AG04450 (cell line): ENCODE data around the gene TLL2. TPM values are rescaled to one million over a fixed set of nuclear protein-coding genes. Genes with fewer than 3 reads are reported as not detected.

ENCODE experiments used
- CTCF ChIA-PET: fragments of 300-600, 350-600 bp; formaldehyde crosslinking; extraction: SDS; loops from one replicate; lab custom pipeline; 2022; ENCODE audit warnings: antibody characterized with exemption, inconsistent platforms; lab: Charles Lee
- POLR2A ChIA-PET: fragments of 350-600 bp; formaldehyde crosslinking; extraction: SDS; loops from one replicate; lab custom pipeline; 2021; ENCODE audit warnings: antibody characterized with exemption, inconsistent platforms; lab: Yijun Ruan, JAX
- DNase-seq: peaks from one replicate; pipeline ENCODE4 v3.0.0-alpha.2; 2011; ENCODE audit warnings: low read depth, low spot score
- H3K27ac ChIP-seq: one replicate; pipeline ENCODE4 v1.5.1; 2012; ENCODE audit warnings: low read depth, low read length, control low read depth
- H3K27me3 ChIP-seq: one replicate; pipeline ENCODE4 v1.6.0; 2012; ENCODE audit warnings: low read length; ENCODE audit not compliant: control insufficient read depth, insufficient read depth
- H3K4me3 ChIP-seq: 2 replicates; pipeline ENCODE4 v1.5.1; 2011; ENCODE audit warnings: mild to moderate bottlenecking, low read depth, low read length, control low read depth
- H3K9me3 ChIP-seq: 2 replicates; pipeline ENCODE4 v1.5.1; 2012; ENCODE audit warnings: low read length; ENCODE audit not compliant: control insufficient read depth, insufficient read depth
- polyA plus RNA-seq: library from polyadenylated mRNA; depleted of rRNA; stranded (reverse); fragments of >200 nt; gene quantifications from 2 replicates; pipeline ENCODE4 v1.2.3, GENCODE V29; 2011
- TF ChIP-seq, protein P1 (sequence below): IDR thresholded peaks from 2 replicates; pipeline ENCODE4 v1.5.1; 2011; ENCODE audit warnings: low read depth, low read length, control low read depth, inconsistent platforms

The TLL2 gene
- polyA plus RNA-seq, 1 experiment, result 0.01 TPM

DNA sequence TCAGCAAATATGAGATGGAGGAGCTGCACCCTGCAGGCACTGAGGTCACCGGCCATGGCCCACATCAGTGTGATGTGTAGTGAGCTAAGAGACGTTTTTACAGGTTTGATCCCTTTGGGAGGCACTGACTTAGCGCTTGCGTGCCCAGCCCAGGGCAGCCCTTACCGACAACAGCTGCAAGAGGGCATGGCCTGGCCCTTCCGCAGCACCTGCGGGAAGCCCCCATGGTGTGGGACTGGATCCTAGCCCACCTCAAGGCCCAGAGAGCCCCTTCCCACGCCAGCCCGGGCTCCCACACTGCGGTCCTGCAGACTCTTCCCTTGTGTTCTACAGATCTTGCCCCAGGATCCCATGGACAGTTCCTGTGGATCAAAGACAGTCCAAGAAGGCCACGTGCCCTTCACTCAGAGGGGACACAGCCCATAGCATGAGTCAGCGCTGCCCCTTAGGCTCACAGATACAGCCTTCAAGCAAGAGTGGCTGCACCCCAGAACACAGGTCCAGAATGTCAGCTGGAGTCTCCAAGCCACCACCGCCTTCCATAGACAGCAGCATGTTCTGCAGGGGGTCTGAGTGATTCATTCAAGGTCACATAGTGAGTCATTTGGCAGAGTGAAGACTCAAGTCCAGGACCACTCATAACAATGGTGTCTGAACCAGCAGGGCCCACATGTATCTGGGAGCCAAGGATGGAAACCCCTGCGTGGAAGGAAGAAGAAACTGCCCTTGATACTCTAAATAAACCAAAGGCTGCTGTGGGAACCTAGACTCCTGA lies 25.4 kb downstream of the TLL2 start:
- ChIA-PET POLR2A (no interaction called here), CTCF (no interaction called here)
- TF ChIP-seq, protein P1, sequence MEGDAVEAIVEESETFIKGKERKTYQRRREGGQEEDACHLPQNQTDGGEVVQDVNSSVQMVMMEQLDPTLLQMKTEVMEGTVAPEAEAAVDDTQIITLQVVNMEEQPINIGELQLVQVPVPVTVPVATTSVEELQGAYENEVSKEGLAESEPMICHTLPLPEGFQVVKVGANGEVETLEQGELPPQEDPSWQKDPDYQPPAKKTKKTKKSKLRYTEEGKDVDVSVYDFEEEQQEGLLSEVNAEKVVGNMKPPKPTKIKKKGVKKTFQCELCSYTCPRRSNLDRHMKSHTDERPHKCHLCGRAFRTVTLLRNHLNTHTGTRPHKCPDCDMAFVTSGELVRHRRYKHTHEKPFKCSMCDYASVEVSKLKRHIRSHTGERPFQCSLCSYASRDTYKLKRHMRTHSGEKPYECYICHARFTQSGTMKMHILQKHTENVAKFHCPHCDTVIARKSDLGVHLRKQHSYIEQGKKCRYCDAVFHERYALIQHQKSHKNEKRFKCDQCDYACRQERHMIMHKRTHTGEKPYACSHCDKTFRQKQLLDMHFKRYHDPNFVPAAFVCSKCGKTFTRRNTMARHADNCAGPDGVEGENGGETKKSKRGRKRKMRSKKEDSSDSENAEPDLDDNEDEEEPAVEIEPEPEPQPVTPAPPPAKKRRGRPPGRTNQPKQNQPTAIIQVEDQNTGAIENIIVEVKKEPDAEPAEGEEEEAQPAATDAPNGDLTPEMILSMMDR, result no peak
- Histone ChIP-seq H3K27me3 (peaks cover 2% of the 10 kb centered on the region), H3K27ac (no peak overlapping the region), H3K4me3 (no peak overlapping the region), H3K9me3 (no peaks in the 10 kb centered on the region)
- DNase-seq, result no peak

DNA sequence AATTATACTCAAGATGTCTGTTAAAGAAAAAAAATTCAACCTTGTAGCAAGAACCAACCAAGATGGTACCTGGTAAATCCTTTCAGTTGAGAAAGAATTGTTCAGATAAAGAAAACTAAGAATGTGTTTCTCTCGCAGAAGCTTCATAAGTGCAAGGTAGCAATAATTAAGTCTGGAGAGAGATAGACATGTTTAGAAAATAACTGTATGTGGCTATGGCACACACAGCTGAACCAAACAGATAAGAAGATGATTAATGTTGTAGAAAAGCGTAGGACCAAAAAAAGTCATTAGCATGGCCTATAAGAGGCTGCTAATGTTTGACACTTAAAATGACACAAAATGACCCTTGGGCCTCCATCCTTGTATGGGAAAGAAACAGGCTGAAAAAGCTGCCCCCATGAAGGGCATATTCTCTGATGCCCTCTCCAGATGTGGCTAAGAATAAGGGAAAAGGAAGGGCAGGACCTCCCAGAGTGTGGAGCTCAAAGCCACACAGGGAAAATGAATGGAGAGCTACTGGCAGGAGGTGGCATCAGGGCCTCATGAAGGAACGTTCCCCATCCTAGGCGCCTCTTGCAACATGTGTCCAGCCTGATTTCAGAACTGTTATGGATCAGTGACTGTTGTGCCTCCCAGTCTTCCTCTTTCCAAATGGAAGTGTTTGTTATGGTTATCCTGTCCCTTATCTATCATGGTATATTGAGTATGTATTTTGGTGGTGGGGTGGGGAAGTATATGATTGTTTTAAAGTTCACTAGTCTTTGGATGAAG lies 30.7 kb downstream of the TLL2 start:
- H3K9me3 ChIP-seq, result no peaks in the 10 kb centered on the region
- ChIA-PET POLR2A (no interaction called here), CTCF (no interaction called here)
- H3K27ac ChIP-seq, result no peak overlapping the region
- no peak overlapping the region for H3K4me3 ChIP-seq
- no peak for DNase-seq
- TF ChIP-seq, protein P1, result no peak
- H3K27me3 ChIP-seq, result peaks cover 3% of the 10 kb centered on the region

DNA sequence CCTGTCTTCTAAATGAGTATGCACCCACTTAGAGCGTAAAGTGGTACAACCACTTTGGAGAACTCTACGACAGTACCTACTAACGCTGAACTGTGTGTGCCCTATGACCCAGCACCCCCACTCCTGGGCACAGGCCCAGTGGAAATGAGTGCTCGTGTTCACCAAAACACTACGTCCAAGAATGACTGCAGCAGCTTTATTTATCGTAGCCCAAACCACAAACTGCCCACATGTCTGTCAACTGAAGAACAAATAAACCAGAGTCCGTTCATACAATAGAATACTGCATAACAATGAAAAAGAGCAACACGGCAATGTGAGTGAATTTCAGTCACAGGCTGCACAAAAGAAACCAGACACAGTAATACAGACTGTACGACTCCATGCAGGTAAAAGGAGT lies 35.4 kb downstream of the TLL2 start:
- no peak for DNase-seq
- CTCF ChIA-PET, result interaction anchor here (1.7 kb wide), 1 partner anchor 8 kb away, joined by 3 read pairs; no protein-coding TSS in a partner anchor

DNA sequence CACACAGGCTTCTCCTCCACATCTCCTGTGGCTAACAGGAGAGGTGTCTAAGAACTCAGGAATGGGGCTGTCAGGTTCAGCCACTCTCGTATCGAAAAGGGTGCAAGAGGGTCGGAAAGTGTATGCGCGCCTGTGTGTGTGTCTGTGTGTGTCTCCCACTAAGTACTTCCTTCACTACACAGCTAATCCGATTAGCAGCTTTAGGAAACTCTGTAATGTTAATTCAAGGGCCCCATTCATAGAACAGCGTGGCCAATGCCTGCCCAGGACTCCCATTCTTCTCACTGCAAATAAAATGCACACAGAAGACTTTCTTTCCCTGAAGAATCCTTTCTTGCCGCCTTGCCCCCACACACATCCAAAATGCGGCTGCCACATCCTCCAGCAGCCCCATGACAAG lies 39.9 kb downstream of the TLL2 start:
- CTCF ChIA-PET, result no interaction called here

More for the DNA sequence above, 35.4 kb downstream of the TLL2 start:
- POLR2A ChIA-PET, result no interaction called here
- Histone ChIP-seq H3K27ac (no peak overlapping the region), H3K9me3 (no peaks in the 10 kb centered on the region), H3K27me3 (peaks cover 6% of the 10 kb centered on the region), H3K4me3 (no peak overlapping the region)
- TF ChIP-seq, protein P1, result no peak

More for the DNA sequence above, 39.9 kb downstream of the TLL2 start:
- H3K4me3 ChIP-seq, result no peak overlapping the region
- no peak overlapping the region for H3K27ac ChIP-seq
- POLR2A ChIA-PET, result no interaction called here
- no peak for DNase-seq
- H3K27me3 ChIP-seq, result peaks cover 5% of the 10 kb centered on the region
- TF ChIP-seq, protein P1, result no peak
- H3K9me3 ChIP-seq, result no peaks in the 10 kb centered on the region
